AML-193 (cell line): ENCODE data around the gene KRAS.

ENCODE experiments used
- DNase-seq, 2 experiments: peaks; one replicate each; lab custom pipeline; 2025; lab: John Stamatoyannopoulos, UW

Gene KRAS

GRCh38 chr12:25195056-25195971, 55.4 kb downstream of the KRAS start, which contains the start of the genes DNAI7 and ETFRF1:
Gene DNAI7 (minus strand): TSS chr12:25195160. CDS start chr12:25195078, 82 bp downstream.
Gene ETFRF1 (plus strand): TSS chr12:25195237. CDS start chr12:25203957, 8,720 bp downstream.
- peak; percentile 96 to 97 for DNase-seq

- DNase-seq: no peak
Observed at GRCh38 chr12:25194722-25195055, 56.0 kb downstream of the KRAS start.

GRCh38 chr12:25194214-25194613, 56.5 kb downstream of the KRAS start:
- no peak for DNase-seq

GRCh38 chr12:25190793-25191192, 59.9 kb downstream of the KRAS start:
- no peak for DNase-seq

- DNase-seq: no peak
Observed at GRCh38 chr12:25189656-25190055, 61.1 kb downstream of the KRAS start.

GRCh38 chr12:25187781-25188180, 62.9 kb downstream of the KRAS start:
- no peak for DNase-seq

- DNase-seq: no peak
Observed at GRCh38 chr12:25186788-25187402, 63.8 kb downstream of the KRAS start.

GRCh38 chr12:25186038-25186787, 64.5 kb downstream of the KRAS start:
- no peak for DNase-seq

- no peak for DNase-seq
Observed at GRCh38 chr12:25184132-25184531, 66.6 kb downstream of the KRAS start.

GRCh38 chr12:25182765-25183164, 68.0 kb downstream of the KRAS start:
- no peak for DNase-seq

- no peak for DNase-seq
Observed at GRCh38 chr12:25162866-25163265, 87.9 kb downstream of the KRAS start.

- DNase-seq: peak in 1 of 2 experiments; percentile 7
Observed at GRCh38 chr12:25156061-25156460, 94.7 kb downstream of the KRAS start.

GRCh38 chr12:25155022-25155576, 95.6 kb downstream of the KRAS start:
- DNase-seq: peak; percentile 48 to 55
